Activated CD4-positive, CD25-positive, alpha-beta regulatory T cell (primary cell): ENCODE data around the gene MOK.

Experiments used
- DNase-seq, 4 experiments: peaks; one replicate each; lab custom pipeline; 2025; lab: John Stamatoyannopoulos, UW

MOK gene

GRCh38 chr14:102180248-102180998, 124.5 kb downstream of the MOK start:
- DNase-seq, result no peak
